ENCODE data around the gene MMP19.
"Not testable (repeated sequence)": the region's sequence is repeated elsewhere in the genome, so short reads cannot be mapped to it uniquely, and the experiment has no call there.

The MMP19 gene

GRCh38 chr12:55842681-55843429 is at the start of gene MMP19:
Gene MMP19 (minus strand): TSS chr12:55842936. CDS start chr12:55842830, 106 bp downstream.
- DNase-seq: no peak

GRCh38 chr12:55891310-55891709 is 48.6 kb upstream of the MMP19 start:
- no peak for DNase-seq

- no peak for DNase-seq
These were observed 42.4 kb upstream of the MMP19 start for GRCh38 chr12:55885113-55885512.

- no peak for DNase-seq
These were observed 35.1 kb upstream of the MMP19 start for GRCh38 chr12:55877824-55878223.

- DNase-seq: no peak
These were observed 33.1 kb upstream of the MMP19 start for GRCh38 chr12:55875704-55876467.

- no peak for DNase-seq
These were observed 31.7 kb upstream of the MMP19 start for GRCh38 chr12:55874443-55874842.

GRCh38 chr12:55866454-55867004 is 23.8 kb upstream of the MMP19 start:
- not testable (repeated sequence) for DNase-seq

GRCh38 chr12:55865327-55865726 is 22.6 kb upstream of the MMP19 start:
- no peak for DNase-seq

GRCh38 chr12:55862931-55863330 is 20.2 kb upstream of the MMP19 start:
- DNase-seq: not testable (repeated sequence)

GRCh38 chr12:55862286-55862685 is 19.6 kb upstream of the MMP19 start:
- DNase-seq: no peak

- DNase-seq: no peak
These were observed 19.1 kb upstream of the MMP19 start for GRCh38 chr12:55861871-55862270.

GRCh38 chr12:55861396-55861795 is 18.7 kb upstream of the MMP19 start:
- no peak for DNase-seq

GRCh38 chr12:55852740-55853139 is 10.0 kb upstream of the MMP19 start:
- no peak for DNase-seq

GRCh38 chr12:55850893-55851292 is 8.2 kb upstream of the MMP19 start:
- no peak for DNase-seq

GRCh38 chr12:55850401-55850800 is 7.7 kb upstream of the MMP19 start:
- DNase-seq: no peak

- no peak for DNase-seq
These were observed 7.0 kb upstream of the MMP19 start for GRCh38 chr12:55849616-55850343.

GRCh38 chr12:55847603-55848291 is 5.0 kb upstream of the MMP19 start:
- DNase-seq: no peak

GRCh38 chr12:55847033-55847432 is 4.3 kb upstream of the MMP19 start:
- DNase-seq: no peak

- DNase-seq: no peak
These were observed 3.2 kb upstream of the MMP19 start for GRCh38 chr12:55845785-55846496.

GRCh38 chr12:55845361-55845760 is 2.6 kb upstream of the MMP19 start:
- DNase-seq: no peak

- DNase-seq: no peak
These were observed 2.2 kb upstream of the MMP19 start for GRCh38 chr12:55844961-55845360.

- no peak for DNase-seq
These were observed 695 bp upstream of the MMP19 start for GRCh38 chr12:55843431-55843830.

Measured in NCI-H1417 treated with DMSO at 0.1 percent for 48 hours (cell line).